ENCODE measurements around the gene ATP5PD. TPM values are rescaled to one million over a fixed set of nuclear protein-coding genes. Genes with fewer than 3 reads are reported as not detected.

ATP5PD gene
- total and polyA plus RNA-seq, 7 donors, result 303 to 726 (median 480) TPM

- intact Hi-C loops (cut with DNase I), result loop anchor here (5.0 kb wide), 2 partner anchors 51 to 141 kb away; no protein-coding TSS in a partner anchor
- Histone ChIP-seq H3K27ac (peak overlapping the region in 1 of 4 donors; percentile 76), H3K27me3 (no peaks in the 10 kb centered on the region), H3K36me3 (peaks cover 20 to 53% (median 33%) of the 10 kb centered on the region in 4 donors), H3K4me1 (peaks cover 0 to 18% (median 13%) of the 10 kb centered on the region in 4 donors), H3K4me3 (no peak overlapping the region), H3K9me3 (no peaks in the 10 kb centered on the region)
- no peak for TF ChIP-seq EP300 (IDR thresholded peaks at IDR 0.05)
- TF ChIP-seq, protein P1, sequence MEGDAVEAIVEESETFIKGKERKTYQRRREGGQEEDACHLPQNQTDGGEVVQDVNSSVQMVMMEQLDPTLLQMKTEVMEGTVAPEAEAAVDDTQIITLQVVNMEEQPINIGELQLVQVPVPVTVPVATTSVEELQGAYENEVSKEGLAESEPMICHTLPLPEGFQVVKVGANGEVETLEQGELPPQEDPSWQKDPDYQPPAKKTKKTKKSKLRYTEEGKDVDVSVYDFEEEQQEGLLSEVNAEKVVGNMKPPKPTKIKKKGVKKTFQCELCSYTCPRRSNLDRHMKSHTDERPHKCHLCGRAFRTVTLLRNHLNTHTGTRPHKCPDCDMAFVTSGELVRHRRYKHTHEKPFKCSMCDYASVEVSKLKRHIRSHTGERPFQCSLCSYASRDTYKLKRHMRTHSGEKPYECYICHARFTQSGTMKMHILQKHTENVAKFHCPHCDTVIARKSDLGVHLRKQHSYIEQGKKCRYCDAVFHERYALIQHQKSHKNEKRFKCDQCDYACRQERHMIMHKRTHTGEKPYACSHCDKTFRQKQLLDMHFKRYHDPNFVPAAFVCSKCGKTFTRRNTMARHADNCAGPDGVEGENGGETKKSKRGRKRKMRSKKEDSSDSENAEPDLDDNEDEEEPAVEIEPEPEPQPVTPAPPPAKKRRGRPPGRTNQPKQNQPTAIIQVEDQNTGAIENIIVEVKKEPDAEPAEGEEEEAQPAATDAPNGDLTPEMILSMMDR (IDR thresholded peaks at IDR 0.05), result no peak
- no peak for TF ChIP-seq POLR2A (IDR thresholded peaks at IDR 0.05)
- TF ChIP-seq POLR2AphosphoS5 (IDR thresholded peaks at IDR 0.05), result no peak
- 90 to 94% methylated on average over 8 of the region's 8 CpGs for WGBS, 2 donors
- no peak for DNase-seq
These were observed 14.8 kb upstream of the ATP5PD start for GRCh38 chr17:75061618-75062017.

- TF ChIP-seq EP300 (IDR thresholded peaks at IDR 0.05) (no peak), POLR2AphosphoS5 (IDR thresholded peaks at IDR 0.05) (no peak), POLR2A (IDR thresholded peaks at IDR 0.05) (no peak)
- TF ChIP-seq, protein P1 (IDR thresholded peaks at IDR 0.05), result no peak
- Histone ChIP-seq H3K36me3 (peaks cover 20 to 59% (median 33%) of the 10 kb centered on the region in 4 donors), H3K27ac (peak overlapping the region; percentile 70 to 79 (median 74)), H3K4me1 (peaks cover 0 to 18% (median 13%) of the 10 kb centered on the region in 4 donors), H3K4me3 (no peak overlapping the region), H3K9me3 (no peaks in the 10 kb centered on the region), H3K27me3 (no peaks in the 10 kb centered on the region)
- WGBS, 2 donors, result 94 to 96% methylated on average over 10 of the region's 10 CpGs
- intact Hi-C loops (cut with DNase I), result loop anchor here (5.0 kb wide), 2 partner anchors 51 to 141 kb away; no protein-coding TSS in a partner anchor
- DNase-seq, result no peak
These were observed 14.3 kb upstream of the ATP5PD start for GRCh38 chr17:75061055-75061438.

- DNase-seq, result no peak
- H3K4me1 ChIP-seq, result peaks cover 0 to 18% (median 13%) of the 10 kb centered on the region in 4 donors
- intact Hi-C loops (cut with DNase I), result loop anchor here (5.0 kb wide), 2 partner anchors 52 to 142 kb away; no protein-coding TSS in a partner anchor
- H3K4me3 ChIP-seq, result no peak overlapping the region
- 96% methylated on average over 26 of the region's 26 CpGs for whole genome bisulfite sequencing, 2 donors
- H3K27ac ChIP-seq, result peak overlapping the region; percentile 70 to 79 (median 74)
- no peaks in the 10 kb centered on the region for H3K27me3 ChIP-seq
- peaks cover 20 to 61% (median 33%) of the 10 kb centered on the region in 4 donors for H3K36me3 ChIP-seq
- no peaks in the 10 kb centered on the region for H3K9me3 ChIP-seq
- TF ChIP-seq, protein P1 (IDR thresholded peaks at IDR 0.05), result no peak
- no peak for TF ChIP-seq POLR2AphosphoS5 (IDR thresholded peaks at IDR 0.05)
- TF ChIP-seq EP300 (IDR thresholded peaks at IDR 0.05), result no peak
- no peak for TF ChIP-seq POLR2A (IDR thresholded peaks at IDR 0.05)
These were observed 13.8 kb upstream of the ATP5PD start for GRCh38 chr17:75060434-75061054.

GRCh38 chr17:75059369-75060345 lies 12.9 kb upstream of the ATP5PD start:
- peaks cover 20 to 60% (median 30%) of the 10 kb centered on the region in 4 donors for H3K36me3 ChIP-seq

More at GRCh38 chr17:75059369-75060345, 12.9 kb upstream of the ATP5PD start:
- WGBS, 2 donors, result 62 to 63% methylated on average over 25 of the region's 25 CpGs
- H3K4me3 ChIP-seq, result no peak overlapping the region
- H3K27ac ChIP-seq, result peak overlapping the region; percentile 70 to 79 (median 74)
- DNase-seq, result peak; percentile 82
- no peaks in the 10 kb centered on the region for H3K9me3 ChIP-seq
- intact Hi-C loops (cut with DNase I), result loop anchor here (2.0 to 5.0 kb wide), 3 partner anchors 53 to 143 kb away; partner anchors contain the start of gene NT5C
- H3K27me3 ChIP-seq, result no peaks in the 10 kb centered on the region
- H3K4me1 ChIP-seq, result peaks cover 0 to 18% (median 13%) of the 10 kb centered on the region in 4 donors
- TF ChIP-seq, protein P1 (IDR thresholded peaks at IDR 0.05), result peak; percentile 30 to 45 (median 36)
- no peak for TF ChIP-seq POLR2A (IDR thresholded peaks at IDR 0.05)
- peak in 1 of 4 donors; percentile 17 for TF ChIP-seq POLR2AphosphoS5 (IDR thresholded peaks at IDR 0.05)

Data from sigmoid colon (tissue), 7 donors.